KOPT-K1 (cell line): ENCODE results near the gene MLLT6.
A peak's percentile ranks its signal among the peaks of the same experiment; 100 is the strongest.

Source experiments
- H3K27ac ChIP-seq: fragments of 200-600 bp; sonication (generic); 2 replicates; pipeline ENCODE4 v1.5.1; 2016; ENCODE audit warnings: antibody characterized with exemption, mild to moderate bottlenecking, low read depth, low read length; ENCODE audit not compliant: poor library complexity, severe bottlenecking
- H3K36me3 ChIP-seq: fragments of 200-600 bp; sonication (generic); 2 replicates; pipeline ENCODE4 v1.5.1; 2017; ENCODE audit warnings: antibody characterized with exemption, mild to moderate bottlenecking, low read length, moderate library complexity; ENCODE audit not compliant: insufficient read depth
- H3K9me3 ChIP-seq: fragments of 200-600 bp; sonication (generic); 2 replicates; pipeline ENCODE4 v1.5.1; 2017; ENCODE audit warnings: antibody characterized with exemption, low read length, mild to moderate bottlenecking; ENCODE audit not compliant: insufficient read depth, poor library complexity, severe bottlenecking

The MLLT6 gene

DNA sequence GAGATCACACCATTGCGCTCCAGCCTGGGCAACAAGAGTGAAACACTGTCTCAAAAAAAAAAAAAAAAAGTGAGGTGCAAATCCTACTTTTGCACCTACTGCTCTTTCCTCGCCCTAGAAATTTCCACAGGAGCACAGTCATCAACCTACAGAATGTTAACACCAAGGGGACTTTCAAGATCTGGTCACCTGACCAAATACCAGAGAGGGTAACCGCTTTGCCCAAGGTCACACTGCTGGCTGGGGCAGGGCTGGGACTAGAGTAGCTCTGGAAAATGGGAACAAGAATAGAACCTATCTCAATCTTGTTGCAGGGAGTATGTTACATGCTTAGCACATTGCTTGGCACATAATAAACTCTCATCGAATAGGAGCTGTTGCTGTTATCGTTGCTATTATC is 6.3 kb upstream of the MLLT6 start:
- Histone ChIP-seq H3K27ac (no peak overlapping the region), H3K9me3 (no peaks in the 10 kb centered on the region)

DNA sequence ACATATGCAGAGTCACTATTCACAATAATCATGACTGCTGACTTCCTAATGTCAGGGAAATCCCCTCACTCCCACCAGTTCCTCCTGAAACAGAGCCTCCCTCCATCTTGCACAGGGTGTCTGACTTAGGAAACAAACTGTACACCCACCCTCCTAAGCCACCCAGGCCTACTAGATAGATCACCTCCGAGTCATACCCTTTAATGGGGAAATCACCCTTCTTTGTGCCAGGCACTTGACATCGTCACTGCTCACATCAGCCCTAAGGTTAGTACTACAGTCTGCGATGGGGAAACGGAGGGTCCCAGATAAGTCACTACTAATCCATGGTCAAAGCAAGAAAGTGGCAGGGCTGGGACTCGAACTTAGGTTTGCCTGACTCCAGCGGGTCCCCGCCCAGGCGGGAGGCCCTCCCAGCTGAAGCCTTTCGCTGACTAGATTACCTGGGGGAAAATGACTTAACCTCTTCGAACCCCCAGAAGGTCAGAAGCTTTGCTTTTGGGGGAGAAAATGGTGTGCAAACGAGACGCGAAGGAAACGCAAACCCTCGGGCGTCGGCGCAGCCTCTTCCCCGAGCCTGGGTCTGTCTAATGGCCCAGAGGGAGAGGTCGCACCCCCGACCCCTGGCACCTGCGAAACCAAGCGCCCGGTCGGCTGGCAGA is 3.4 kb upstream of the MLLT6 start:
- peak overlapping the region; percentile 97 for H3K27ac ChIP-seq
- no peaks in the 10 kb centered on the region for H3K36me3 ChIP-seq
- no peaks in the 10 kb centered on the region for H3K9me3 ChIP-seq

More for the DNA sequence above, 6.3 kb upstream of the MLLT6 start:
- no peaks in the 10 kb centered on the region for H3K36me3 ChIP-seq

GRCh38 chr17:38702166-38702915 is 2.7 kb upstream of the MLLT6 start:
- Histone ChIP-seq H3K36me3 (peaks cover 3% of the 10 kb centered on the region; the same call in 1 of the 2 replicates), H3K27ac (peak overlapping the region; percentile 97), H3K9me3 (no peaks in the 10 kb centered on the region)

- peak overlapping the region; percentile 97 for H3K27ac ChIP-seq
Measured at GRCh38 chr17:38702916-38703741, 1.9 kb upstream of the MLLT6 start.

DNA sequence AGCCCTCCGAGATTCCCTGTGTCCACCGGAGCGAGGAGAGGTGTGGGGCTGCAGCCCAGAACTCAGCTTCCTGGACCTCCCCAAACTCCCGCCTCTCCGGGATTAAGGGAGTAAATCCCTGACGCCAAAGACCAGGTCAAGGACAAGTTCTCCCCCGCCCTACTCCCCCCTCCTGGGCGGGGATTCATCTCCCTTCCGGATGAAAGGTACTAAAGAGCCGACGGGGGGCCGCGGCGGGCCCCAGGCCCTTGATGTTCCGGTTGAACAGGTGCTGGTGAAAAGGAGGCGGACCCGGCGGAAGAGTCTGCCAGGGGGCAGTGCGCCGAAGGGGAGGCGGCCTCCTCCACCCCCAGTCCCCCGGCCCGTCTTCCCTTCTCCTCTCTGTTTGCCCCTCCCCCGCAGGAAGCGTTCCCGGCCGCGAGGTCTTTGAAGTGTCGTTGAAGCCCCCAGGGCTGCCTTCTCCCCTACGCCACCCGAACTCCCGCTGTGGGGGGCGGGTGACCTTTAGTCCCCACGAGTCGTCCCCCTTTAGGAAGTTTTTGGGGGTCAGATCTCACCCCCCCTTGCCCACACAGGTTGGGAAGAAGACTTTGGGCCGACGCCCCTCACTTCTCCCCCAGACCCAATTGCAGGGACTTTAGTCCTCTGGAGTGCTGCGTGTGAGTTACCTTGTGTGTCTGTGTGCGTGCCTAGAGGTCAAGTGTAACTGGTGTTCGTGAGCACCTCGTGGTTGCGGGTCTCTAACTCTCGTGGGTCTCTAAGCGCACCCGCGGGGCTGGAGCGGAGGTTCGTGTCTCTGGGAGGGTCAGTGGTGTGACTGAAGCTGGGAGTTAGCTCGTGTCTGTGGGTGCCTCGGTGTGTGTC is 1.1 kb upstream of the MLLT6 start:
- Histone ChIP-seq H3K27ac (peak overlapping the region; percentile 97), H3K36me3 (peaks cover 19% of the 10 kb centered on the region), H3K9me3 (no peaks in the 10 kb centered on the region)

More at GRCh38 chr17:38702916-38703741, 1.9 kb upstream of the MLLT6 start:
- H3K9me3 ChIP-seq = no peaks in the 10 kb centered on the region
- H3K36me3 ChIP-seq = peaks cover 11% of the 10 kb centered on the region; the same call in 1 of the 2 replicates

- H3K36me3 ChIP-seq = peaks cover 34% of the 10 kb centered on the region
- peak overlapping the region; percentile 97 for H3K27ac ChIP-seq
- no peaks in the 10 kb centered on the region for H3K9me3 ChIP-seq
Measured at GRCh38 chr17:38705523-38705802, 390 bp downstream of the MLLT6 start.

GRCh38 chr17:38705803-38706504 is 881 bp downstream of the MLLT6 start:
- Histone ChIP-seq H3K27ac (peak overlapping the region; percentile 97), H3K9me3 (no peaks in the 10 kb centered on the region), H3K36me3 (peaks cover 39% of the 10 kb centered on the region)

DNA sequence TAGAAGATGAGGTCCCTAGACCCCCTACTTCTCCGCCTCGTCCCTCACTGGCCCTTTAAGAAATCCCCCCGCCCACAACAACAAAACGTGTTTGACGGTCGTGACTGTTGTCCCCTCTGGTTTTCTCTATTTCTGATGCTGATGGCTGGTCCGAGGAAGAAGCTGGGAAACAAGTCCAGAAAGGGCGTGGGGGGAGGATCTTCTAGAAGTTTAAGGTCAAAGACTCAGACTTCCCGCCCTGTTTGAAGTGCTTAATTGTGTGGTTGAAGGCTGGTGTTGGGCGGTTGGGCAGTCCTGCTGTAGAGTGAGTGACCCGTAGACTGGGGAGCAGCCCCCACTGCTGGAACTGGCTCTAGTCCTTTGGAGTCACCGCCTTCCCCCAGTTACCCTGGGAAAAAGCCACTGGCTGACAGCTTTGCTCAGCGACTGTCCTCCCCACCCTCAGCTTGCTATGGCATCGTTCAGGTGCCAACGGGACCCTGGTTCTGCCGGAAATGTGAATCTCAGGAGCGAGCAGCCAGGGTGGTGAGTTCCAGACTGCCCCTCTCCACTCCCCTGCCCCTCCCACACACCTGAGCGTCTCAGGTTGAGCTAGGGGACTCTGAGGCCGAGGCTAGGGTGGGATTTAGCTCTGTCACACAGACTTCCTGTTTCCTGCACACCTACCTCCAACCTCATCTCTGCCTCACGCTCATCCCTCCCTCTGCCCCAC is 1.6 kb downstream of the MLLT6 start:
- Histone ChIP-seq H3K9me3 (no peaks in the 10 kb centered on the region), H3K27ac (peak overlapping the region; percentile 97), H3K36me3 (peaks cover 46% of the 10 kb centered on the region)

- Histone ChIP-seq H3K9me3 (no peaks in the 10 kb centered on the region), H3K36me3 (peaks cover 57% of the 10 kb centered on the region), H3K27ac (no peak overlapping the region)
Measured at GRCh38 chr17:38707678-38708351, 2.7 kb downstream of the MLLT6 start.

GRCh38 chr17:38709104-38709820 is 4.2 kb downstream of the MLLT6 start:
- H3K27ac ChIP-seq = no peak overlapping the region
- H3K36me3 ChIP-seq = peaks cover 72% of the 10 kb centered on the region
- H3K9me3 ChIP-seq = no peaks in the 10 kb centered on the region

DNA sequence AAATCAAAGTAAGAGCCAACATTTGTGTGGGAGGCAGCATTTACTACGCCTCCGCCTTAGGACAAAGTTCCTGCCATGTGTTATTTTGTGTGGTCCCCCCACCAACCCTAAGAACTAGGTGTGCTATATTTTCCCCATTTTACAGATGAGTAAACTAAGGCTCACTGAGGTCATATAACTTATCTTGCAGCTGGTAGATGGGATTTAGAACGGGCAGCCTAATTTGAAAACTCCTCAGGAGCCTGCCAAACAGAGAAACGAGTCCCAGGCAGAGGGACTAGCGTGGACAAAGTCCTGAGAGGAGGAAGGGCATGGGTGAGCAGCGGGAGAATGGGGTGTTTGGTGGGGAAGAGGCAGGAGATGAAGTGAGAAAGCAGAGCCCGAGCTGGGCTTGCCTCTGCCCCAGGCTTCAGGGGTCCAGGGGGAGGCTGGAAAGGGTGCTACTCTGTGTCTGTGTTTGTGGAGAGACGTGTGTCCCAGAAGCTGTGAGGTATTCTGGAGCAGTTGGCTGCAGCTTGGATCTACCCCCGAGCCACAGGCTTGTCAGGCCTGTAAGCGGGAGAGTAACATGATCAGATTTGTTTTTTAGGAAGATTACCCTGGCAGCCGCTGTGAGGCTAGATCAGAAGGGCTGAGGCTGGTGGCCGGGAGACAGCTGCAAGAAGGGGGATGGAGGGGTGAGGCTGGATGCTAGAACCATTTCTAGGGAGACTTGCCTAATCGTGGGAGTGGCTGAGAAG is 5.0 kb downstream of the MLLT6 start:
- no peak overlapping the region for H3K27ac ChIP-seq
- peaks cover 80% of the 10 kb centered on the region for H3K36me3 ChIP-seq
- H3K9me3 ChIP-seq = no peaks in the 10 kb centered on the region

GRCh38 chr17:38710604-38710962 is 5.5 kb downstream of the MLLT6 start:
- Histone ChIP-seq H3K36me3 (peaks cover 85% of the 10 kb centered on the region), H3K27ac (no peak overlapping the region), H3K9me3 (no peaks in the 10 kb centered on the region)
